Measurements from ENCODE around the gene MARCHF4. TPM values are rescaled to one million over a fixed set of nuclear protein-coding genes. Genes with fewer than 3 reads are reported as not detected.

MARCHF4 gene, protein sequence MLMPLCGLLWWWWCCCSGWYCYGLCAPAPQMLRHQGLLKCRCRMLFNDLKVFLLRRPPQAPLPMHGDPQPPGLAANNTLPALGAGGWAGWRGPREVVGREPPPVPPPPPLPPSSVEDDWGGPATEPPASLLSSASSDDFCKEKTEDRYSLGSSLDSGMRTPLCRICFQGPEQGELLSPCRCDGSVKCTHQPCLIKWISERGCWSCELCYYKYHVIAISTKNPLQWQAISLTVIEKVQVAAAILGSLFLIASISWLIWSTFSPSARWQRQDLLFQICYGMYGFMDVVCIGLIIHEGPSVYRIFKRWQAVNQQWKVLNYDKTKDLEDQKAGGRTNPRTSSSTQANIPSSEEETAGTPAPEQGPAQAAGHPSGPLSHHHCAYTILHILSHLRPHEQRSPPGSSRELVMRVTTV
- total RNA-seq: under 1 TPM; 0.44 to 0.58 TPM

DNA sequence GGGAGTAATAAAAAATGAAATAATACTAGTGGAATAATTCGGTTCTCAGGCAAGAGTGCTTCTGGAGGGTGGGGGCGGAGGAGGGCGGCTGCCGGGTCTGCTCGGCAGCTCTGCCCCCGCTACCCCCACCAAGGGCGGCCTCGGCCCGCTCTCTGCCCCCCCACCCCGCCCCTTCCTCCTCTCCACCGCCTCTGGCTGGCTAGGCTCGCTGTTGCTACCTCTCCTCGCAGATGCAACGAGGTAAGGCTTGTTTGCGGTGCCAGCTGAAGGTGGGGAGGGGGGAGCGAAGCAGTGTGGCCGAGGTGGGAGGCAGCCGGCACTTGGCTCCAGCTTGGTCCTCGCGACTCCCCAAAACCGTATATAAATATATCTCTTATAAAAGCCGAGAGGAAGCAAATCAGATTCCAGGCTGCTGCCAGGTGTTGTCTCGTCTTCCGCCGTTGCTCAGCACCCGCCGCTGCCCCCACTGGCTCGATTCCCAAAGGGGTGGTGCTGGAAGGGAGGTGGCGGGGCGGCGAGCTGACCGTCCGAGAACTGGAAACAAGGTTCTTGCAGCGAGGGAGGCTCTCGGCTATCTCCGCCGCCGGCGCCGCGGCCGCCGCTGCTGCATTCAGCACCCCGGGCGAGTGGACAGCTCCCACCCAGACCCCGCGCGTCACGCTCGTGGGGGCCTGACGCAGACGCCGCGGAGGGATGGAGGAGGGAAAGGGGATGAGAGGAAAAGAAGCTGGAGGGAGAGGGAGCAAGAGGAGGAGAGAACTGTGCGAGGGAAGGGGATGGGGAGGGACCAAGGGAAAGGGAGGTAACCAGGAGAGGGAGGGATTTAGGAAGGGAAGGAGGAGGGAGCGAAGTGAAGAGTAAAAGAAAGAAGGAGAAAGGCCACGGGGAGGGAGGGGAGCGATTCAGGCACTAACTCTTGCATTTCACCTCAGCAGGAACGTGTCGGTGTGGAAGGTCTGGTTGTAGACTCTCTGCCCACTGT lies at the start of gene MARCHF4:
TSS of gene MARCHF4 (minus strand) at position 763 of the 982 bp plus-strand sequence. CDS start 2,223 bp downstream, outside the sequence.
- intact Hi-C loops (cut with DNase I): no loop called here
- Histone ChIP-seq H3K36me3 (no peaks in the 10 kb centered on the region), H3K27me3 (peaks cover 23% of the 10 kb centered on the region), H3K9me3 (no peaks in the 10 kb centered on the region), H3K4me3 (no peak within 1 kb of the TSS), H3K4me1 (no peaks in the 10 kb centered on the region), H3K27ac (no peak within 1 kb of the TSS), H3K9ac (ENCODE audit: low read depth in 2 of 2, low read length in 2 of 2) (no peak within 1 kb of the TSS)
- TF ChIP-seq, protein P1, sequence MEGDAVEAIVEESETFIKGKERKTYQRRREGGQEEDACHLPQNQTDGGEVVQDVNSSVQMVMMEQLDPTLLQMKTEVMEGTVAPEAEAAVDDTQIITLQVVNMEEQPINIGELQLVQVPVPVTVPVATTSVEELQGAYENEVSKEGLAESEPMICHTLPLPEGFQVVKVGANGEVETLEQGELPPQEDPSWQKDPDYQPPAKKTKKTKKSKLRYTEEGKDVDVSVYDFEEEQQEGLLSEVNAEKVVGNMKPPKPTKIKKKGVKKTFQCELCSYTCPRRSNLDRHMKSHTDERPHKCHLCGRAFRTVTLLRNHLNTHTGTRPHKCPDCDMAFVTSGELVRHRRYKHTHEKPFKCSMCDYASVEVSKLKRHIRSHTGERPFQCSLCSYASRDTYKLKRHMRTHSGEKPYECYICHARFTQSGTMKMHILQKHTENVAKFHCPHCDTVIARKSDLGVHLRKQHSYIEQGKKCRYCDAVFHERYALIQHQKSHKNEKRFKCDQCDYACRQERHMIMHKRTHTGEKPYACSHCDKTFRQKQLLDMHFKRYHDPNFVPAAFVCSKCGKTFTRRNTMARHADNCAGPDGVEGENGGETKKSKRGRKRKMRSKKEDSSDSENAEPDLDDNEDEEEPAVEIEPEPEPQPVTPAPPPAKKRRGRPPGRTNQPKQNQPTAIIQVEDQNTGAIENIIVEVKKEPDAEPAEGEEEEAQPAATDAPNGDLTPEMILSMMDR (IDR thresholded peaks at IDR 0.05): no peak
- peak; percentile 31 for DNase-seq

DNA sequence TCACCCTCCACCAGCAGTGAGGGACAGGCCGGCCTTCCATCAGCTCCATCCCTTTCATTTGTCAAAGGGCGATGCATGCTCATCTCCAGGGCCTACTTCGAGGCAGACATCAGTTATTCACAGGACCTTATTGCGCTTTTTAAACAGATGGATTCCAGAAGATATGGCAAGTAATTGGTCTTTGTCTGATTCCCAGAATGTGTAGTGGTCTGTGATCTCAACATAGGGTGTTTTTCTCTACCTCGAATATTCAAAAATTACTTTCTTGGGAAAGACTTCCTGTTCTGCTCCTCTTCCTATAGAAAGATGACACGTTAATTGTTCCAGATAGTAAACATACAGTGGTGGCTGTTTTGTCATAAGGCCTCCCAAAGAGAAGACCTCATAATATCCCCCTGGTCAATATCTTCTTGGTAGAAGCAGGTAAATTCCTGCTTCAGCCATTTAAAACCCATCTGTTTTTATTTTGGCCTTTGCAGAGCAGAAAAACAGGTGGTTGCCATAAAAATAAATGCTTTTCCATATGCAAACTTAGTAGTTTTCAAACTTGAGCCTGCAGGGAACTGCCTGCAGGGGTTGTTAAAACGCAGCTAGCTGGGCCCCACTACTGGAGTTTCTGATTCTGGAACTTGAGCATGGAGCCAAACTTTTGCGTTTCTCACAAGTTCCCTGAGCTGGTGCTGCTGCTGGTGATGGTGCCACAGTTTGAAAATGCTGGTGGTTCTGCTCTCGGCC lies 48.3 kb upstream of the MARCHF4 start:
- no peak for DNase-seq
- Histone ChIP-seq H3K27ac (no peak overlapping the region), H3K9ac (ENCODE audit: low read depth in 2 of 2, low read length in 2 of 2) (no peak overlapping the region), H3K4me3 (no peak overlapping the region), H3K36me3 (peaks cover 4% of the 10 kb centered on the region), H3K27me3 (no peaks in the 10 kb centered on the region), H3K4me1 (no peaks in the 10 kb centered on the region), H3K9me3 (no peaks in the 10 kb centered on the region)
- TF ChIP-seq, protein P1 (IDR thresholded peaks at IDR 0.05): no peak
- intact Hi-C loops (cut with DNase I): loop anchor here (10.0 kb wide), 1 partner anchor 74 kb away; the partner anchor contains the start of gene RPL37A

DNA sequence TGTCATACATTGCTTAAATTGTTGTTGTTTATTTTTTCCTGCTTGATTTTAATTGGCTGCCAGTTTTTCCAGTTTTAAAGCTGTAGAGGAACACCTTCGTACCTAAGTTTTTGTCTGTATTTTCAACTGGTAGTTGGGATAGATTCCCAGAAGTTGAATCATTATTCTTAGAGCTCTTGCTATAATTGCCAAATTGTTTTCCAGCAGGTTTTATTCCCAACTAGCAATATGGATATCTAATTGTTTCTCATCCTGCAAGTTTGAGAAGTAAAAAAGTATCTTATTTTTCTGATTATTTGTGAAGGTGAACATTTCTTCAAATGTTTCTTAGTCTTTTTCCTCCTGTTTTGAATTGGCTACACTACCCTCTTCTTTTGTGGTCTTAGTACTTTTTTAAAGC lies 46.7 kb upstream of the MARCHF4 start:
- H3K36me3 ChIP-seq: no peaks in the 10 kb centered on the region
- no peak for DNase-seq
- H3K27me3 ChIP-seq: no peaks in the 10 kb centered on the region
- H3K9me3 ChIP-seq: no peaks in the 10 kb centered on the region
- TF ChIP-seq, protein P1 (IDR thresholded peaks at IDR 0.05): no peak
- intact Hi-C loops (cut with DNase I): no loop called here
- no peak overlapping the region for H3K9ac ChIP-seq (ENCODE audit: low read depth in 2 of 2, low read length in 2 of 2)
- no peak overlapping the region for H3K4me3 ChIP-seq
- H3K4me1 ChIP-seq: no peaks in the 10 kb centered on the region
- H3K27ac ChIP-seq: no peak overlapping the region

DNA sequence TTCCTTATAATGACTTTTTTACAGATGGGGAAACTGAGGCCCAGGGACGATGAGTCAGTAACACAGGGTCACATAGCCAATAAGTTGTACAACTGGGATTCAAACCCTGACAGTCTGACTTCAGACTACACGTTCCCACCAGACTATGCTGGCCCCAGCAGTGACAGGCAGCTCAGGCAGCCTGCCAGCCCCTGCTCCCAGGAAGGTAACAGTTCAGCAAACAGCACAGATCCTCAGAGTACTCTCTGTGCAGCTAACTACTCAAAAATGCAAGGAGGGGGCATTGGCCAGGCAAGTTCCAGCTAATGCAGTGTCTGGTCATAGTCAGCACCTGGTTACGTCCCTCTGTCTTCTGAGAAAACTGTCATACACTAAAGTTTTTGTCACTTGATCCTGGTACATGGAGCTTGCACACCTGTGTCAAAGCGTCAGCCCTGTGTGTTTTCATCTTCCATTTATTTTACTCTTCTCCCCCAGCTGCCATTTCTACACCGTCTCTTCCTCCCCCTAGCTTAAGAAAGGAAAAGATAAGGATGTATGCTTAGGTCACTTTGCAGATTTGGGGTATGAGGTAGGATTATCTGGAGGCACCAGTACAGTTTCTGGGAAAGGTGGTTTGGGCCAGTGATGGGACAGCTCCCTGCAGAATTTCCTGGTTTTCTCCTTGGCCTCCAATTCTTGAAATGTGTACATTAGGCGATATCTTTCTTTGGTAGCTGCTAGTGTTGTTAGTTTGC lies 44.5 kb upstream of the MARCHF4 start:
- Histone ChIP-seq H3K4me1 (no peaks in the 10 kb centered on the region), H3K9me3 (no peaks in the 10 kb centered on the region), H3K4me3 (no peak overlapping the region), H3K36me3 (no peaks in the 10 kb centered on the region), H3K27me3 (no peaks in the 10 kb centered on the region), H3K27ac (no peak overlapping the region), H3K9ac (ENCODE audit: low read depth in 2 of 2, low read length in 2 of 2) (no peak overlapping the region)
- TF ChIP-seq, protein P1 (IDR thresholded peaks at IDR 0.05): no peak
- intact Hi-C loops (cut with DNase I): no loop called here
- no peak for DNase-seq

Data from colonic mucosa (tissue), 4 donors.